DMS79 treated with DMSO at 0.1 percent for 48 hours (cell line): ENCODE measurements around the gene ATP2C2.
"Not testable (repeated sequence)": the region's sequence is repeated elsewhere in the genome, so short reads cannot be mapped to it uniquely, and the experiment has no call there.

Experiments used
- DNase-seq: peaks from one replicate; lab custom pipeline; 2025; lab: John Stamatoyannopoulos, UW

The ATP2C2 gene

GRCh38 chr16:84397090-84397489 is 28.8 kb downstream of the ATP2C2 start:
- DNase-seq: no peak

- no peak for DNase-seq
Observed at GRCh38 chr16:84398701-84399100, 30.4 kb downstream of the ATP2C2 start.

- DNase-seq: not testable (repeated sequence)
Observed at GRCh38 chr16:84399912-84400311, 31.6 kb downstream of the ATP2C2 start.

- not testable (repeated sequence) for DNase-seq
Observed at GRCh38 chr16:84403435-84403834, 35.1 kb downstream of the ATP2C2 start.

DNA sequence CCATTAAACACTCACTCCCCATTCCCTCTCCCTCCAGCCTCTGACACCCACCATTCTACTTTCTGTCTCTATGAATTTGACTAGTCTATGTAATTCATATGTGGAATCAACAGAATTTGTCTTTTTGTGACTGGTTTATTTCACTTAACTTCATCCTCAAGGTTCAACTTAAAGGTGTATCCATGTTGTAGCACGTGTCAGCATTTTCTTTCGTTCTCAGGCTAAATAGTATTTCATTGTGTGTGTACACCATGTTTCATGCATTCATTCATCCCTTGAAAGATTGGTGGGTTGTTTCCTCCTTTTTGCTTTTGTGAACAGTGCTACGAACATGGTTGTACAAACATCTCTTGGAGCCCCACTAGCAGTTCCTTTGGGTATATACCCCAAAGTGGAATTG is 36.0 kb downstream of the ATP2C2 start:
- DNase-seq: no peak

- DNase-seq: no peak
Observed at GRCh38 chr16:84404936-84405639, 36.8 kb downstream of the ATP2C2 start.

- DNase-seq: no peak
Observed at GRCh38 chr16:84406006-84406963, 37.9 kb downstream of the ATP2C2 start.

DNA sequence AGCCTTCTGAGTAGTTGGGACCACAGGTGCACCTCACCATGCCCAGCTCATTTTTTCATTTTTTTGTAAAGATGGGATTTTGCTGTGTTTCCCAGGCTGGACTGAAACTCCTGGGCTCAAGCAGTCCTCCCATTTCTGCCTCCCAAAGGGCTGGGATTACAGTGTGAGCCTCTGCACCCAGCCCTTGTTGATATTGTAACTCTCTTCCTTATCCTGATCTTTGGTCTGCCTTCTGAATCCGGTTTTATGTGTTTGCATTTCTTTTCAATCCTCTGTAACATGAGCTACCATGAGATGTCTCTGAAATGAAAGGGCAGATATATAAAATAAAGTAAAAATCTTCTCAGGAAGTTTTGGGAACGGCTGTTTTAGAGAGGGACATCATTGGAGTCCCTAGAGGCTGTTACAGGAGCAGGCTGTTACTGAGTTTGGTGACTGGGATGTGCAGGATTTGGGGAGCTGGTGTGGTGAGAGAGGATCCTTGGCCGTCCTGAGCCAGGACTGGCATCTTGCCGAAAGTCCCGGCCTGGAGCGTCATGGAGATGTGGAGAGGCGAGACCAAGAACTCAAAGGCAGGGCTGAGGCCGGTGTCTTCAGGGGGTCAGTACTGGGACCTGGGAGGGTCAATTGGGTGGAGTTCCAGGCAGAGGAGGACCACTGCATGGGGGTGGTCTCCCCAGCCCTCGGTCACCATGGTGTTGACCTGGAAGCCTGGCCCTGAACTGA is 39.4 kb downstream of the ATP2C2 start:
- DNase-seq: no peak

- no peak for DNase-seq
Observed at GRCh38 chr16:84408314-84408690, 40.0 kb downstream of the ATP2C2 start.

GRCh38 chr16:84408856-84409255 is 40.5 kb downstream of the ATP2C2 start:
- DNase-seq: no peak

GRCh38 chr16:84410361-84411138 is 42.2 kb downstream of the ATP2C2 start:
- DNase-seq: no peak

DNA sequence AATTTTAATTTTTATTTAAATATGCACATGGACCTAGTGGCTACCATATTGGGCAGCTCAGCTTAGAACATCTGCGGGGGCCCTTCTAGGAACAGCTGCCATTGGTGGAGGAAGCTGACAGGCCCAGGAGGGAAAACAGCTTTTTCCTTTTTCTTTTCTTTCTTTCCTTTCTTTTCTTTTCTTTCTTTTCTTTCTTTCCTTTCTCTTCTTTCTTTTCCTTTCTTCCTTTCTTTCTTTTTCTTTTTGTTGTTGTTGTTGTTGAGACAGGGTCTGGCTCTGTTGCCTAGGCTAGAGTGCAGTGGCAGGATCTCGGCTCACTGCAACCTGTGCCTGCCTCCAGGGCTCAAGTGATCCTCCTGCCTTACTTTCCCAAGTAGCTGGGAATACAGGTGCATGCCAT is 43.4 kb downstream of the ATP2C2 start:
- DNase-seq: no peak

DNA sequence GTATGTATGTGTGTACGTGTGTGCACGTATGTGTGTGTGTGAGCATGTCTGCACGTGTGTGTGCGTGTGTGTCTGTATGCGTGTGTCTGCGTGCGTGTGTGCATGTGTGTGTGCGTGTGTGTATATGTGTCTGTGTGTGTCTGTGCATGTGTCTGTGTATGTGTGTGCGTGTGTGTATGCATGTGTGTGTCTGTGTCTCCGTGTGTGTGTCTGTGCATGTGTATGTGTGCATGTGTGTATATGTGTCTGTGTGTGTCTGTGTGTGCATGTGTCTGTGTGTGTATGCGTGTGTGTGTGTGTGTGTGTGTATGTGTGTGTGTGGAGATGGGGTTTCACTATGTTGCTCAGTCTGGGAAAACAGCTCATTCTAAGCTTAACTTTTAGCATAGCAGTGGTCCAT is 43.9 kb downstream of the ATP2C2 start:
- no peak for DNase-seq

DNA sequence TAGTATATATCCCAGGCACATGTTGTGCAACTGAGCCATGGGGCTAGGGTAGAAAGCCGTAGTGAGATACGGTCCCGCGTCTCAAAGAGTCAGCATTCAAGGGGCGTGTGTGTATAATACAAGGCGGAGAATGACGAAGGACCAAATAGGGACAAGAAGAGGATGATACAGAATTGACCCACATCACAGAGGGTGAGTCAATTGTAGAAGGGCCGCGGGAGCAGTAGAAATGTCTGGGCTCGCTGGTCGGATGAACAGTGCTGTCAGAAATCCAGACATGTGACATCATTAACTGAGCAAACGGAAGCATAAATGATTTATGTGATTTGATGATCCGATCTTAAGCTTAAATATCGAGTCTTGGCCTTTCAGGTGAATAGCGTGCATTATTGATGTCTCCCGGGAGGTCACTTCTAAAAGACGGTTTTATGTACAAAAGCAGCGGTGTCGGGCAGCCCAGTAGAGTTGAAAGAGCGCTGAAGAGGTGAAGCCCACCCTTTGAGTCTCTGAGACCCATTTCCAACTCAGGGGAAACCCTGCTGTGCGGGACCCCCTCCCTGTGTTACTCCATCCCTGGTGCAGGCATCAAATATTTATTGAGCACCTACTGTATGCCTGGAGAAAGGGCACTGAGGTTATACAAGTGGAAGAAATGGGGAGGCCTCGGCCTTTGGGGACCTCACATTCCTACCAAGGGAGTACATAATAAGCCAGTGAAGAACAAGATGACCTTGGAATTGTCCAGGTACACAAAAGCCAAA is 45.1 kb downstream of the ATP2C2 start:
- DNase-seq: no peak

DNA sequence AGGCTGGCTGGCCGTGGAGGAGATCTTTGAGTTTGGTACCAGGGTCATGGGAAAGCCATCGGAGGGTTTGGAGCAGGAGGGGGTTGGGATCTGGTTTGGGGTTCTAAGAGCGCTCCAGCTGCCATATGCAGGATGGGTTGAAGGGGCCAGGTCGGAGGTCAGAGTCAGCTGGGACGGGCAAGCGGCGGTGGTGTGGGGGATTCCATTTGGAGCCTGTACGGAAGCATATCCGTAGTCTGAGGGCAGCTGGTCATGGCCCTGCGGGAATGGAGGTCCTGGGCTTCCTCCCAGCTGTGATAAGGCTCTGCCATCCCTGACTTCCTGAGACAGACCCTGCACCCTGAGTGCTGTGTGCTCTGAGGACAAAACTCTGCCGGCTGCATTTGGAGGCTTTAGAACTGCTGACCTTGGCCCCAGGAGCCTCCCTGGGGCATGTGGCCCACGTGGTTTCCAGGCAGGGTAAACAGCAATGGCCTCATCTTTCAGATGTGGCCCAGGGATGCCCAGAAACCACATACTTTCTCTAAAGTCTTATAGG is 46.5 kb downstream of the ATP2C2 start:
- no peak for DNase-seq

DNA sequence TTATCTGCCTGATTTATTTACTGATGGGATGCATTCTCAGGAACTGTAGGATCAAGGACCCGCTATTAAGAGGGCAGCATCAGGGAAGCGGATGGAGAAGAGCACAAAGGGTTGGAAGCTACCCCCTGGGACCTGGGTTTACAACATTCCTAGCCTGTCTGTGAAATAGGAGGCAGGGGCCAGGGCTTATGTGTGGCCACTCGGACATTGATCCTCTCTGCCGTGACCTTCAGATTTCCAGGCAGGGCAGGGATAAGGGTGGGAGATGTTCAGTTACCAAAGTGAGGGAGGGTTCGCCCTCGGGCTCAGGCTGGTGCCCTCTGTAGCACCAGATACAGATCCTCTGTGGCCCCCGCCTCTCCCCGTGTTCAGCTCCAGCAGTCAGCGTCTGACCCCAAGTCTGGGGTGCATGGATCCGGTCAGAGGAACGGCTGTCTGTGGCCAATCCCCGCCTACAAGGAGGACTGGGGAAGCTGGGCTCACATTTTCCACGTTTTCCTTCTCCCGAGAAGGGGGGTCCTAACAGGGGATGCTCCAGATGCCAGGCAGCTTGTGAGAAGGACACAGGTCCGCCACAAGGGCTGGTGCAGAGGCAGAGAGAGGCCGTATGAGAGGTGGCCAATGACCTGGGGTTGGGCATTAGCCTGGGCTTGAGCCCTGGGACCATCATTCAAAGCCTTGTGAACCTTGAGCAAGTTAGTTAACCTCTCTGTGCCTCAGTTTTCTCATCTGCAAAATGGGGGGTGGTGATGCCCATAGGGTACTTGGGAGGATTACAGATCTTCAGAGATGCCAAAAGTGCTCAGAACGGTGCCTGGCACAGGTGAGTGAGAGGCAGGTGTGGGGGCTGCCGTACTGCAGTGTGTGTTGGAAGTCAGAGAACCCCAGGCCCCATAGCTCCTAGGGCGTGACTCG is 48.3 kb downstream of the ATP2C2 start:
- DNase-seq: no peak

GRCh38 chr16:84418056-84418849 is 49.9 kb downstream of the ATP2C2 start:
- DNase-seq: no peak

DNA sequence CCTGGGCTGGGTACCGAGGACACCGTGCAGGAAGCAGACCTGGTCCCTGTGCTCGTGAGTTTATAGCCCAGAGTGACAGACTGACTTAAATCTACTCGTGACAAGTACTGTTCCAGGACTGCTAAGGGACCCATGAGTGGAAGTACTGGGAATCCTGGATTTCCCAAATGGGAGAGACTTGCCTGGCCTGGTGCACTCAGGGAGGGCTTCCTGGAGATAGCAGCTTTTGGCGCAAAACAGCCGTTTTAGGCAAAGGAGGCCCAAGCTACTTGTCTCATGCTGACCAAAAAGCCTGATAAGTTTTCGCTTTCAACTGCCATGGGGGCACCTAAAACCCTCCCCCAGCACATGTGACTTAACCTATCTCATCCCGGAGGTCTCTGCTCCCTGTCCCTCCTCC is 51.4 kb downstream of the ATP2C2 start:
- no peak for DNase-seq

GRCh38 chr16:84420556-84420955 is 52.2 kb downstream of the ATP2C2 start:
- not testable (repeated sequence) for DNase-seq
